Testis (tissue), 3 donors: ENCODE data around the gene EYA2. TPM values are rescaled to one million over a fixed set of nuclear protein-coding genes. Genes with fewer than 3 reads are reported as not detected.

Source experiments
- DNase-seq: peaks from one replicate; pipeline ENCODE4 v3.0.0-alpha.2; 2019
- H3K27ac ChIP-seq, 2 donors: fragments of 200-600 bp; sonication (generic); one replicate each; pipeline ENCODE4 v1.5.1; 2019
- H3K27me3 ChIP-seq: fragments of 200-600 bp; sonication (generic); one replicate; pipeline ENCODE4 v1.5.1; 2019
- H3K36me3 ChIP-seq: fragments of 200-600 bp; sonication (generic); one replicate; pipeline ENCODE4 v1.5.1; 2017; ENCODE audit warnings: low read depth; ENCODE audit errors: missing control alignments
- H3K4me1 ChIP-seq: fragments of 200-600 bp; sonication (generic); one replicate; pipeline ENCODE4 v1.5.1; 2019
- H3K4me3 ChIP-seq, 2 donors: fragments of 200-600 bp; sonication (generic); one replicate each; pipeline ENCODE4 v1.5.1; 2017 to 2019
- H3K9me3 ChIP-seq: fragments of 200-600 bp; sonication (generic); one replicate; pipeline ENCODE4 v1.5.1; 2017
- POLR2A ChIP-seq: fragments of 450-650 bp; IDR thresholded peaks from one replicate; pipeline ENCODE4 v1.6.1; 2017; ENCODE audit warnings: antibody characterized with exemption, mild to moderate bottlenecking, moderate library complexity
- WGBS, 2 donors: methylation state at CpG; one replicate each; pipeline ENCODE4 v1.1.5; 2018; 5-methylcytosine and 5-hydroxymethylcytosine counted together
- intact Hi-C: fragments of 100-400 bp; cut with DNase I; formaldehyde crosslinking; loops from one replicate; pipeline ENCODE4 v1.15.1; 2023; ENCODE audit warnings: low total_unique reads
- polyA plus RNA-seq: library from polyadenylated mRNA; stranded (reverse); fragments of 350-450 nt; fragmentation: Illumina TruSeq; extraction: RNeasy Lipid Tissue Mini Kit (QIAGEN cat#74804); gene quantifications from one replicate; pipeline ENCODE4 v1.2.3, GENCODE V29; 2014; ENCODE audit warnings: low read depth, low replicate concordance; ENCODE audit not compliant: insufficient read depth
- total RNA-seq, 2 donors: library from RNA; depleted of rRNA; stranded (reverse); fragments of >200 nt; gene quantifications; one replicate each; pipeline ENCODE4 v1.2.3, GENCODE V29; 2016
- TF ChIP-seq, protein P1 (sequence below), 3 experiments: fragments of 450-650 bp in 2 of 3; fragments of 200-600 bp in 1 of 3; sonication (generic) in 1 of 3; IDR thresholded peaks; one replicate each; pipeline ENCODE4 v1.5.1; 2016 to 2019; ENCODE audit warnings: antibody characterized with exemption in 3 of 3, mild to moderate bottlenecking in 2 of 3, moderate library complexity in 1 of 3

Gene EYA2
- total and polyA plus RNA-seq, 3 donors from 2014 or later, result 14.6 to 17.2 (median 16.2) TPM

DNA sequence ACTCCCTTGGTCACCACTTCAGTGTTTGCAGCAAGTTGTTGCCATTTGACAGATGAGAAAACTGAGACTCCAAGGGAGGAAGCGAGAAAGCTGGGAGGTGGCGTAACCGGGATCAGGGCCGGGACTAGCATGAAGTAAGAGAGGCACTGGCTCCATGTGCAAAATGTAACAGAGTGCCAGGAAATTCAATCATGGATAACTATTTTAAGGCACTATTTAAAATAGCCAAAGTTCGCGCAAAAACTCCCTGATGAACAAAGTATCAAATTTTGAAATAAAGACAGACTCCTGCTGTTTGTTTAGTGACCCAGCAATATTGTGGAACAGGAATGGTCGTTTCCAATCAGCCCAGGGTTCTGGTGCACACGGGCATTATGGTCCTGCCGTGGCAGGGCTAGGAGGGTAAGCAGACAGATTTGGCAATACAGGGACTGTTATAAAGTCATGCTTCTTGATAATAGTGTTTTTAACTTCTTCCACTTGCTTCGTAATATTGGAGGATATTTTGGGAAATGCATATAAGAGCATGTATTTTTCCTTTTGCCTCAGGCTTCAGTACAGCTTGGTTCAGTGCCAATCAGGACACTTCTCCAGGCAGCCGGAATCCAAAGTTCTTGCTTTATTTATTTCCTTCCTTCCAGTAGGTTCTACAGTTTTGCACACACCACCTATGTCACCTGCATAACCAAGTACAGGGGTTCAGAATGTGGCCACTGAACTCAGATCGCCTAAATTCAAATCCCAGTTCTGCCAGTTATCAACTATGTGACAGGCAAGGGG, 141.6 kb downstream of the EYA2 start:
- Histone ChIP-seq H3K9me3 (no peaks in the 10 kb centered on the region), H3K27ac (no peak overlapping the region), H3K36me3 (no peaks in the 10 kb centered on the region), H3K4me1 (no peaks in the 10 kb centered on the region), H3K27me3 (no peaks in the 10 kb centered on the region), H3K4me3 (no peak overlapping the region)
- 76% methylated on average over 12 of the region's 12 CpGs for WGBS, 2 donors
- intact Hi-C loops, result no loop called here
- no peak for DNase-seq
- TF ChIP-seq, protein P1, sequence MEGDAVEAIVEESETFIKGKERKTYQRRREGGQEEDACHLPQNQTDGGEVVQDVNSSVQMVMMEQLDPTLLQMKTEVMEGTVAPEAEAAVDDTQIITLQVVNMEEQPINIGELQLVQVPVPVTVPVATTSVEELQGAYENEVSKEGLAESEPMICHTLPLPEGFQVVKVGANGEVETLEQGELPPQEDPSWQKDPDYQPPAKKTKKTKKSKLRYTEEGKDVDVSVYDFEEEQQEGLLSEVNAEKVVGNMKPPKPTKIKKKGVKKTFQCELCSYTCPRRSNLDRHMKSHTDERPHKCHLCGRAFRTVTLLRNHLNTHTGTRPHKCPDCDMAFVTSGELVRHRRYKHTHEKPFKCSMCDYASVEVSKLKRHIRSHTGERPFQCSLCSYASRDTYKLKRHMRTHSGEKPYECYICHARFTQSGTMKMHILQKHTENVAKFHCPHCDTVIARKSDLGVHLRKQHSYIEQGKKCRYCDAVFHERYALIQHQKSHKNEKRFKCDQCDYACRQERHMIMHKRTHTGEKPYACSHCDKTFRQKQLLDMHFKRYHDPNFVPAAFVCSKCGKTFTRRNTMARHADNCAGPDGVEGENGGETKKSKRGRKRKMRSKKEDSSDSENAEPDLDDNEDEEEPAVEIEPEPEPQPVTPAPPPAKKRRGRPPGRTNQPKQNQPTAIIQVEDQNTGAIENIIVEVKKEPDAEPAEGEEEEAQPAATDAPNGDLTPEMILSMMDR (IDR thresholded peaks at IDR 0.05), result no peak

DNA sequence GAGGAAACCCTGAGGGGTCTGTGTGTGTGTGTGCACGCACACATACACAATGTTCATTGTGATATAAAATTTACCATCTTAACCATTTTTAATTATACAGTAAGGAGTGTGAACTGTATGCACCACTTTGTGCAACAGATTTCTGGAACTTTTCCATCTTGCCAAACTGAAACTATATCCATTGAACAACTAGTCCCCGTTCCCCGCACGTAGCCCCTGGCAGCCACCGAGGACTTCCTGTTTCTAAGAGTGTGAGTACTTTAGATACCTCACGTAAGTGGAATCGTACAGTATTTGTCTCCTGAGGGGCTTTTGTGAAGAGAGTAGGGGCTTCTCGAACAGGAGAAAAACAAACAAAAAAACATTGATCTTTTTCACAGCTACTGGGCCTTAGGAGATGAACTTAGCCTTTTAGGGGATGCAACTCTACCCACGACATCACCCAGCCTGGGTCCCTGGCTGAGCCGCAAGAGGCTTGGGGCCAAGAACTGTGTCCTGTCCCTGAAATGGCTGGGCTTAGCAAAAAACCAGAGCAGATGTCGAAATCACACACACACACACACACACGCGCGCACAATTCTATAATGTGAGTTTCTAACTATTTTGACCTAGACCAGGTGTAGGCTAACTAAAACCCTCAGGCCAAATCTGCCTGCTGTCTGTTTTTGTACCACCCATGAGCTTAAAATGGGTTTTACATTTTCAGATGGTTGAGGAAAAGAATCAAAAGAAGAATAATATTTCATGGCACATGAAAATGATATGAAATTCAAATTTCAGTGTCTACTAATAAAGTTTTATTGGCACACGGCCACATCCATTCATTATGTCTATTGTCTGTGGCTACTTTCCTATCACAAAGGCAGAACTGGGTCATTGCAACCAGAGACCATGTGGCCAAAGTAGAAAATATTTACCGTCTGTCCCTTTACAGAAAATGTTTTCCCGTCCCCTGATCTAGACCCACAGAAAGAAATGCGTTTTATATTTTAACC, 144.2 kb downstream of the EYA2 start:
- no peaks in the 10 kb centered on the region for H3K9me3 ChIP-seq
- intact Hi-C loops, result no loop called here
- TF ChIP-seq, protein P1 (IDR thresholded peaks at IDR 0.05), result no peak
- TF ChIP-seq POLR2A, result no peak
- H3K36me3 ChIP-seq, result no peaks in the 10 kb centered on the region
- H3K27me3 ChIP-seq, result no peaks in the 10 kb centered on the region
- H3K4me3 ChIP-seq, result no peak overlapping the region
- no peak for DNase-seq
- no peak overlapping the region for H3K27ac ChIP-seq
- H3K4me1 ChIP-seq, result no peaks in the 10 kb centered on the region
- WGBS, 2 donors, result 61 to 70% methylated on average over 18 of the region's 18 CpGs

- H3K9me3 ChIP-seq, result no peaks in the 10 kb centered on the region
- intact Hi-C loops, result no loop called here
- H3K4me1 ChIP-seq, result no peaks in the 10 kb centered on the region
- TF ChIP-seq POLR2A, result no peak
- TF ChIP-seq, protein P1 (IDR thresholded peaks at IDR 0.05), result no peak
- WGBS, 2 donors, result 49 to 66% methylated on average over 5 of the region's 5 CpGs
- no peak overlapping the region for H3K4me3 ChIP-seq
- no peak for DNase-seq
- no peak overlapping the region for H3K27ac ChIP-seq
- no peaks in the 10 kb centered on the region for H3K27me3 ChIP-seq
- H3K36me3 ChIP-seq, result no peaks in the 10 kb centered on the region
Observed at GRCh38 chr20:47040506-47041125, 146.0 kb downstream of the EYA2 start.

GRCh38 chr20:47041396-47041899, 146.8 kb downstream of the EYA2 start:
- intact Hi-C loops, result no loop called here

More at GRCh38 chr20:47041396-47041899, 146.8 kb downstream of the EYA2 start:
- WGBS, 2 donors, result 77% methylated on average over 4 of the region's 4 CpGs
- no peak for TF ChIP-seq POLR2A
- TF ChIP-seq, protein P1 (IDR thresholded peaks at IDR 0.05), result no peak
- no peaks in the 10 kb centered on the region for H3K4me1 ChIP-seq
- H3K9me3 ChIP-seq, result no peaks in the 10 kb centered on the region
- H3K4me3 ChIP-seq, result no peak overlapping the region
- no peaks in the 10 kb centered on the region for H3K36me3 ChIP-seq
- H3K27ac ChIP-seq, result no peak overlapping the region
- DNase-seq, result no peak
- H3K27me3 ChIP-seq, result no peaks in the 10 kb centered on the region
